SK-N-SH (cell line): ENCODE data around the gene LYZL6. TPM values are rescaled to one million over a fixed set of nuclear protein-coding genes. Genes with fewer than 3 reads are reported as not detected.

Source experiments
- CTCF ChIA-PET: fragments of 300-600, 350-600 bp; formaldehyde crosslinking; extraction: SDS; loops from one replicate; lab custom pipeline; 2021; lab: Yijun Ruan, JAX
- POLR2A ChIA-PET: fragments of 350-600 bp; sonication (Branson Sonifier 250); formaldehyde crosslinking; extraction: SDS; loops from one replicate; lab custom pipeline; 2020; ENCODE audit warnings: antibody characterized with exemption, inconsistent platforms; lab: Yijun Ruan, JAX
- DNase-seq: peaks from one replicate; pipeline ENCODE4 v3.0.0; 2012
- H2AFZ ChIP-seq: fragments of 200-600 bp; sonication (generic); 2 replicates; pipeline ENCODE4 v1.8.1; 2016; ENCODE audit warnings: antibody characterized with exemption, mild to moderate bottlenecking, low read depth
- H3F3A ChIP-seq: fragments of 200-600 bp; sonication (generic); replicated peaks from 2 replicates; pipeline ENCODE3; 2016; ENCODE audit warnings: antibody characterized with exemption, mild to moderate bottlenecking; ENCODE audit not compliant: insufficient read depth
- H3K27ac ChIP-seq, 2 experiments: fragments of 200-500 bp in 1 of 2; fragments of 200-600 bp in 1 of 2; sonication (Bioruptor generic) in 1 of 2; sonication (generic), shearing (Covaris generic) in 1 of 2; 2 replicates each; pipeline versions ENCODE4 v1.5.1 to v1.6.1; 2014 to 2016; ENCODE audit warnings: low read depth in 2 of 2, inconsistent platforms in 1 of 2, low read length in 1 of 2, mild to moderate bottlenecking in 1 of 2, mixed read lengths in 1 of 2
- H3K27me3 ChIP-seq: fragments of 200-600 bp; sonication (generic), shearing (Covaris generic); 2 replicates; pipeline ENCODE4 v1.6.1; 2016; ENCODE audit warnings: mixed run types; ENCODE audit not compliant: insufficient read depth
- H3K36me3 ChIP-seq, 2 experiments: fragments of 200-500 bp in 1 of 2; fragments of 200-600 bp in 1 of 2; sonication (Bioruptor generic) in 1 of 2; sonication (generic) in 1 of 2; replicated peaks in 1 of 2; 2 replicates each; pipeline versions ENCODE3 to v1.5.1; 2014 to 2016; ENCODE audit warnings: low read length in 1 of 2, mild to moderate bottlenecking in 1 of 2; ENCODE audit not compliant: insufficient read depth in 2 of 2, control insufficient read depth in 1 of 2
- H3K4me1 ChIP-seq, 2 experiments: fragments of 200-500 bp in 1 of 2; fragments of 200-600 bp in 1 of 2; sonication (Bioruptor generic) in 1 of 2; sonication (generic), shearing (Covaris generic) in 1 of 2; 2 replicates each; pipeline versions ENCODE4 v1.5.1 to v1.6.1; 2014 to 2016; ENCODE audit warnings: low read depth in 1 of 2, low read length in 1 of 2, mixed run types in 1 of 2; ENCODE audit not compliant: insufficient read depth in 2 of 2, control insufficient read depth in 1 of 2
- H3K4me2 ChIP-seq: fragments of 200-600 bp; sonication (generic), shearing (Covaris generic); 2 replicates; pipeline ENCODE4 v1.6.1; 2017; ENCODE audit warnings: mixed run types
- H3K4me3 ChIP-seq, 2 experiments: fragments of 200-500 bp in 1 of 2; fragments of 200-600 bp in 1 of 2; sonication (Bioruptor generic) in 1 of 2; sonication (generic), shearing (Covaris generic) in 1 of 2; 2 replicates each; pipeline versions ENCODE4 v1.5.1 to v1.8.1; 2014 to 2016; ENCODE audit warnings: low read depth in 2 of 2, inconsistent platforms in 1 of 2, low read length in 1 of 2, mild to moderate bottlenecking in 1 of 2, mixed read lengths in 1 of 2, moderate library complexity in 1 of 2
- H3K79me2 ChIP-seq: fragments of 200-600 bp; sonication (generic); 2 replicates; pipeline ENCODE4 v1.8.1; 2017; ENCODE audit warnings: mild to moderate bottlenecking; ENCODE audit not compliant: insufficient read depth
- H3K9ac ChIP-seq: fragments of 200-600 bp; sonication (generic); 2 replicates; pipeline ENCODE4 v1.6.1; 2017; ENCODE audit warnings: mixed run types
- H3K9me2 ChIP-seq: fragments of 200-600 bp; sonication (generic); 2 replicates; pipeline ENCODE4 v1.6.1; 2017; ENCODE audit warnings: mixed run types
- H3K9me3 ChIP-seq: fragments of 200-600 bp; sonication (generic); 2 replicates; pipeline ENCODE4 v1.6.1; 2017; ENCODE audit warnings: mixed run types, mild to moderate bottlenecking, moderate library complexity
- H4K20me1 ChIP-seq: fragments of 200-600 bp; sonication (generic); 2 replicates; pipeline ENCODE4 v1.6.1; 2017; ENCODE audit warnings: mild to moderate bottlenecking, mixed run types; ENCODE audit not compliant: insufficient read depth
- CHD2 ChIP-seq: fragments of 150-350 bp; IDR thresholded peaks from 2 replicates; pipeline ENCODE4 v1.6.1; 2018; ENCODE audit warnings: low read length; ENCODE audit not compliant: partially characterized antibody
- ELF1 ChIP-seq: IDR thresholded peaks from 2 replicates; pipeline ENCODE4 v1.4.0; 2012
- EP300 ChIP-seq, 2 experiments: IDR thresholded peaks; 2 replicates each; pipeline versions ENCODE4 v1.4.0 to v1.6.1; 2012; ENCODE audit warnings: borderline replicate concordance in 1 of 2, low read depth in 1 of 2, low read length in 1 of 2
- FOSL2 ChIP-seq: IDR thresholded peaks from 2 replicates; pipeline ENCODE4 v1.4.0; 2012; ENCODE audit warnings: low read depth, mild to moderate bottlenecking, moderate library complexity, borderline replicate concordance
- FOXJ3 ChIP-seq: sonication (generic); formaldehyde crosslinking; IDR thresholded peaks from 2 replicates; pipeline ENCODE4 v1.5.1; 2020; ENCODE audit warnings: mild to moderate bottlenecking, missing genetic modification reagents
- JUND ChIP-seq: IDR thresholded peaks from 2 replicates; pipeline ENCODE4 v1.4.0; 2012
- NFIC ChIP-seq: IDR thresholded peaks from 2 replicates; pipeline ENCODE4 v1.4.0; 2012; ENCODE audit warnings: borderline replicate concordance
- NRF1 ChIP-seq: IDR thresholded peaks from 2 replicates; pipeline ENCODE4 v1.6.1; 2012; ENCODE audit warnings: low read depth, mild to moderate bottlenecking, low read length
- POLR2AphosphoS5 ChIP-seq: IDR thresholded peaks from 2 replicates; pipeline ENCODE4 v1.6.1; 2012; ENCODE audit warnings: low read depth, low read length
- RAD21 ChIP-seq: IDR thresholded peaks from 2 replicates; pipeline ENCODE4 v1.6.1; 2012; ENCODE audit warnings: mild to moderate bottlenecking, low read length
- RXRA ChIP-seq: IDR thresholded peaks from 2 replicates; pipeline ENCODE4 v1.4.0; 2012; ENCODE audit warnings: low read depth, mild to moderate bottlenecking, borderline replicate concordance
- TEAD4 ChIP-seq: IDR thresholded peaks from 2 replicates; pipeline ENCODE4 v1.4.0; 2012; ENCODE audit warnings: mild to moderate bottlenecking, borderline replicate concordance; ENCODE audit not compliant: insufficient read depth
- YY1 ChIP-seq: IDR thresholded peaks from 2 replicates; pipeline ENCODE4 v1.4.0; 2012; ENCODE audit warnings: low read depth, mild to moderate bottlenecking
- WGBS: methylation state at CpG from one replicate; pipeline ENCODE4 v1.1.6; 2017; ENCODE audit warnings: low lambda C conversion rate; 5-methylcytosine and 5-hydroxymethylcytosine counted together
- polyA plus RNA-seq, 3 experiments: library from polyadenylated mRNA; depleted of rRNA; stranded (reverse); fragments of >200 nt; gene quantifications; 2 replicates each; pipeline ENCODE4 v1.2.3, GENCODE V29; 2012
- TF ChIP-seq, protein P1 (sequence below): IDR thresholded peaks from 2 replicates; pipeline ENCODE4 v1.4.0; 2012; ENCODE audit warnings: low read depth
- TF ChIP-seq, protein P2 (sequence below): IDR thresholded peaks from 2 replicates; pipeline ENCODE4 v1.4.0; 2012; ENCODE audit warnings: low read depth, borderline replicate concordance
- TF ChIP-seq, protein P3 (sequence below): fragments of 200-600 bp; sonication (generic); IDR thresholded peaks from 2 replicates; pipeline ENCODE4 v1.6.1; 2017; ENCODE audit warnings: antibody characterized with exemption, mild to moderate bottlenecking, moderate library complexity

The LYZL6 gene
- polyA plus RNA-seq, 1 of the 3 experiments (the other 2 are of a cell fraction): not detected

DNA sequence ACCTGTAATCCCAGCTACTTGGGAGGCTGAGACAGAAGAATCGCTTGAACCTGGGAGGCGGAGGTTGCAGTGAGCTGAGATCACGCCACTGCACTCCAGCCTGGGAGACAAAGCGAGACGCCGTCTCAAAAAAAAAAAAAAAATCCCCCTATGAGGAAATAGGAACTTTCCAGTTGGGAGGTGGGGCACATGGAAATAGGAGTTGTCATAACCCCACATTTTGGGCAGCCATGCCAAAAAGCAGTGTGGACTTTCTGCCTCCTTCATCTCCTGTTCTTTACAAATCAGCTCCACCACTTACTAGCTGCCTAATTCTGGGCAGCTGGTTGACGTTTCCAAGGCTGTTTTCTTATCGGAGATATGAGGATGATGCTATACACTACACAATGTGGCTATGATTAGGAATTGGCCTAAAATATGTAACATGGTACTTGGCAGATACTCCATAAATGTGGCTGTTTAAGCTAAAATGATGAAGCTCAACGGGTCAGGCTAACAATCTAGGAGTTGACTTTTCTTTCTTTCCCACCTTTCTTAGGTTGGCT, 41.8 kb downstream of the LYZL6 start:
- 76% methylated on average over 9 of the region's 9 CpGs for WGBS
- Histone ChIP-seq H4K20me1 (no peaks in the 10 kb centered on the region), H2AFZ (no peak overlapping the region), H3K79me2 (no peaks in the 10 kb centered on the region), H3K9me2 (no peaks in the 10 kb centered on the region), H3K4me3 (no peak overlapping the region), H3K27me3 (no peaks in the 10 kb centered on the region; the same call in 1 of the 2 replicates), H3K4me1 (no peaks in the 10 kb centered on the region), H3K27ac (no peak overlapping the region), H3F3A (no peaks in the 10 kb centered on the region), H3K4me2 (no peak overlapping the region), H3K9me3 (no peaks in the 10 kb centered on the region), H3K9ac (no peak overlapping the region), H3K36me3 (no peaks in the 10 kb centered on the region)
- CTCF ChIA-PET: no interaction called here
- no peak for DNase-seq
- POLR2A ChIA-PET: no interaction called here
- TF ChIP-seq FOSL2 (no peak), TEAD4 (no peak), NFIC (no peak), RAD21 (no peak), JUND (no peak), RXRA (no peak), ELF1 (no peak)
- TF ChIP-seq, protein P1, sequence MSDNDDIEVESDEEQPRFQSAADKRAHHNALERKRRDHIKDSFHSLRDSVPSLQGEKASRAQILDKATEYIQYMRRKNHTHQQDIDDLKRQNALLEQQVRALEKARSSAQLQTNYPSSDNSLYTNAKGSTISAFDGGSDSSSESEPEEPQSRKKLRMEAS: no peak

DNA sequence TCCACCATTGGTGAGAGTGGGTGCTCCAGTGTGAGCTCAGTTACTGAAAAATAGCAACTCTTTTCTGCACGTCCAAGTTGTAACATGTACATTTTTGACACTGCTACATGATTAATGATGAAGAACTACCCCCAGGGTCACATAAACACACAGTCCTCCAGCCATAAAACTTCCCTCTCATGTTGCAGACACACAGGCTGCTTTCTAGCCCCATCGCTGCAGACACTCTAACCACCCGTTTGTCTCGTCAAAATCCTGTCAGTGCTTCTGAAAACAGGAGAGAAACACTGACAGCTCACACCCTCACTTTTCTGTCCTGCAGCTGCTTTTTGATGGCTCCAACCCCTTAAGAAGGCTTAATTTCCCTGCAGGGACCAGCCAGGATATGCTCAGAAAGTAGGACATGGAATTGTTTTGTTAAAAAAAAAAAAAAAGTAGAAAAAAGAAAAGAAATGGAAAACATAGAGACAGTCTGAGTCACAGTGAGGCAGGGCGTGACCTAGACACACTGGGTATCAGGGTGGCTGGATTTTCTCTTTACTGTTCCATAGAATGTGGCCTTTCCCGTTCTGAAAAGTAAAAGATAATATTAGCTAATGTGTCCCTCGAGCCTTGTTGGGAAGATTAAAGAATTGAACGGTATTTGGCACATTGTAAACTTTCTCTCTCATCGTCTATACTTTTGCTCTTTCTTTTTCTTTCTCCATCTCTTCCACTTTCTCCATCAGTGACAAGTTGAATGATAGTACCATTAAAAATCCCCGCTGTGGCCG, 42.6 kb downstream of the LYZL6 start:
- no peak overlapping the region for H3K9ac ChIP-seq
- no peak overlapping the region for H3K4me2 ChIP-seq
- no peaks in the 10 kb centered on the region for H3K4me1 ChIP-seq
- 69% methylated on average over 11 of the region's 11 CpGs for WGBS
- H3K9me3 ChIP-seq: no peaks in the 10 kb centered on the region
- CTCF ChIA-PET: interaction anchor here (0.7 to 1.0 kb wide), 2 partner anchors 12 to 51 kb away, joined by 3 read pairs; no protein-coding TSS in a partner anchor
- TF ChIP-seq, protein P2, sequence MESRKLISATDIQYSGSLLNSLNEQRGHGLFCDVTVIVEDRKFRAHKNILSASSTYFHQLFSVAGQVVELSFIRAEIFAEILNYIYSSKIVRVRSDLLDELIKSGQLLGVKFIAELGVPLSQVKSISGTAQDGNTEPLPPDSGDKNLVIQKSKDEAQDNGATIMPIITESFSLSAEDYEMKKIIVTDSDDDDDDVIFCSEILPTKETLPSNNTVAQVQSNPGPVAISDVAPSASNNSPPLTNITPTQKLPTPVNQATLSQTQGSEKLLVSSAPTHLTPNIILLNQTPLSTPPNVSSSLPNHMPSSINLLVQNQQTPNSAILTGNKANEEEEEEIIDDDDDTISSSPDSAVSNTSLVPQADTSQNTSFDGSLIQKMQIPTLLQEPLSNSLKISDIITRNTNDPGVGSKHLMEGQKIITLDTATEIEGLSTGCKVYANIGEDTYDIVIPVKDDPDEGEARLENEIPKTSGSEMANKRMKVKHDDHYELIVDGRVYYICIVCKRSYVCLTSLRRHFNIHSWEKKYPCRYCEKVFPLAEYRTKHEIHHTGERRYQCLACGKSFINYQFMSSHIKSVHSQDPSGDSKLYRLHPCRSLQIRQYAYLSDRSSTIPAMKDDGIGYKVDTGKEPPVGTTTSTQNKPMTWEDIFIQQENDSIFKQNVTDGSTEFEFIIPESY: no peak
- TF ChIP-seq, protein P3, sequence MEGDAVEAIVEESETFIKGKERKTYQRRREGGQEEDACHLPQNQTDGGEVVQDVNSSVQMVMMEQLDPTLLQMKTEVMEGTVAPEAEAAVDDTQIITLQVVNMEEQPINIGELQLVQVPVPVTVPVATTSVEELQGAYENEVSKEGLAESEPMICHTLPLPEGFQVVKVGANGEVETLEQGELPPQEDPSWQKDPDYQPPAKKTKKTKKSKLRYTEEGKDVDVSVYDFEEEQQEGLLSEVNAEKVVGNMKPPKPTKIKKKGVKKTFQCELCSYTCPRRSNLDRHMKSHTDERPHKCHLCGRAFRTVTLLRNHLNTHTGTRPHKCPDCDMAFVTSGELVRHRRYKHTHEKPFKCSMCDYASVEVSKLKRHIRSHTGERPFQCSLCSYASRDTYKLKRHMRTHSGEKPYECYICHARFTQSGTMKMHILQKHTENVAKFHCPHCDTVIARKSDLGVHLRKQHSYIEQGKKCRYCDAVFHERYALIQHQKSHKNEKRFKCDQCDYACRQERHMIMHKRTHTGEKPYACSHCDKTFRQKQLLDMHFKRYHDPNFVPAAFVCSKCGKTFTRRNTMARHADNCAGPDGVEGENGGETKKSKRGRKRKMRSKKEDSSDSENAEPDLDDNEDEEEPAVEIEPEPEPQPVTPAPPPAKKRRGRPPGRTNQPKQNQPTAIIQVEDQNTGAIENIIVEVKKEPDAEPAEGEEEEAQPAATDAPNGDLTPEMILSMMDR: no peak
- TF ChIP-seq FOXJ3 (CRISPR knock-in tag): no peak
- TF ChIP-seq FOSL2: no peak
- no peak for TF ChIP-seq NRF1
- no peak for TF ChIP-seq YY1
- no peak for TF ChIP-seq ELF1
- TF ChIP-seq EP300 (IDR thresholded peaks at IDR 0.05; ENCODE audit: borderline replicate concordance in 1 of 2, low read depth in 1 of 2, low read length in 1 of 2): no peak
- TF ChIP-seq POLR2AphosphoS5: no peak
- TF ChIP-seq CHD2: no peak
- no peak overlapping the region for H3K4me3 ChIP-seq
- H2AFZ ChIP-seq: no peak overlapping the region
- H3K79me2 ChIP-seq: no peaks in the 10 kb centered on the region
- H3K27ac ChIP-seq: no peak overlapping the region
- H3K27me3 ChIP-seq: no peaks in the 10 kb centered on the region; the same call in 1 of the 2 replicates
- POLR2A ChIA-PET: no interaction called here
- no peak for DNase-seq
- no peaks in the 10 kb centered on the region for H3F3A ChIP-seq
- H3K9me2 ChIP-seq: no peaks in the 10 kb centered on the region
- H3K36me3 ChIP-seq: no peaks in the 10 kb centered on the region
- H4K20me1 ChIP-seq: no peaks in the 10 kb centered on the region
